Left ventricle myocardium inferior (tissue), 1 donor: ENCODE results near the gene SEPHS1. TPM values are rescaled to one million over a fixed set of nuclear protein-coding genes. Genes with fewer than 3 reads are reported as not detected.

Experiments
- DNase-seq: peaks from one replicate; pipeline ENCODE4 v3.0.0-alpha.2; 2020
- H3K27ac ChIP-seq: fragments of 200-600 bp; replicated peaks from 2 replicates; pipeline ENCODE4 v1.8.0; 2021
- H3K27me3 ChIP-seq: fragments of 200-600 bp; 2 replicates; pipeline ENCODE4 v1.8.0; 2021; ENCODE audit warnings: low read depth
- H3K36me3 ChIP-seq: fragments of 200-600 bp; 2 replicates; pipeline ENCODE4 v1.8.0; 2021
- H3K4me1 ChIP-seq: fragments of 200-600 bp; 2 replicates; pipeline ENCODE4 v1.8.0; 2021
- H3K4me3 ChIP-seq: fragments of 200-600 bp; 2 replicates; pipeline ENCODE4 v1.8.0; 2021; ENCODE audit warnings: mild to moderate bottlenecking, moderate library complexity
- H3K9me3 ChIP-seq: fragments of 200-600 bp; replicated peaks from 2 replicates; pipeline ENCODE4 v1.8.0; 2021
- CTCF ChIP-seq: fragments of 200-600 bp; IDR thresholded peaks from 2 replicates; pipeline ENCODE4 v1.8.0; 2021; ENCODE audit warnings: antibody characterized with exemption, mild to moderate bottlenecking, borderline replicate concordance
- intact Hi-C: fragments of 100-400 bp; cut with micrococcal nuclease; formaldehyde crosslinking; loops from one replicate; pipeline ENCODE4 v1.11.0; 2022
- total RNA-seq: library from RNA; stranded (reverse); fragmentation: NEBNext Ultra II Directional; extraction: Animal tissue kit (Norgen Biotek cat#: 25700); gene quantifications from one replicate; pipeline ENCODE4 v1.2.1, GENCODE V29; 2021
- donor health status: DM: no; HTN: yes; CAD: no; lungs with severe emphysema.

SEPHS1 gene
- total RNA-seq, 1 donor from 2014 or later = 26.0 TPM

DNA sequence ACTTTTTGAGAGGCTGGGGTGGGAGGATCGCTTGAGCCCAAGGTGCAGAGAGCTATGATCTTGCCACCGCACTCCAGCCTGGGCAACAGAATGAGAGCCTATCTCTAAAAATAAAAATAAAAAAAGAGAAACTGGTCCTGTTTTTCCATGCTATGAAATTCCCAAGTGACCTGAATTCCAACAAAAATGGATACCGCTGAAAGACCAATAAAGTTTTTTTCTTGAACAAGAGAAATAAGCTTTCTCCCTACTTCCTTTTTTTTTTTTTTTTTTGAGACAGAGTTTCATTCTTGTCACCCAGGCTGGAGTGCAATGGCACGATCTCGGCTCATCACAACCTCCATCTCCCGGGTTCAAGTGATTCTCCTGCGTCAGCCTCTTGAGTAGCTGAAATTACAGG lies 12.5 kb upstream of the SEPHS1 start:
- Histone ChIP-seq H3K27me3 (peaks cover 16% of the 10 kb centered on the region), H3K9me3 (no peaks in the 10 kb centered on the region), H3K27ac (no peak overlapping the region), H3K4me3 (no peak overlapping the region), H3K4me1 (no peaks in the 10 kb centered on the region), H3K36me3 (no peaks in the 10 kb centered on the region)
- TF ChIP-seq CTCF = no peak
- DNase-seq = no peak
- intact Hi-C loops = no loop called here

GRCh38 chr10:13356392-13356791 lies 8.3 kb upstream of the SEPHS1 start:
- Histone ChIP-seq H3K4me3 (no peak overlapping the region), H3K36me3 (no peaks in the 10 kb centered on the region), H3K27me3 (peaks cover 46% of the 10 kb centered on the region), H3K9me3 (no peaks in the 10 kb centered on the region), H3K4me1 (no peaks in the 10 kb centered on the region), H3K27ac (no peak overlapping the region)
- DNase-seq = no peak
- intact Hi-C loops = no loop called here
- no peak for TF ChIP-seq CTCF

- peaks cover 50% of the 10 kb centered on the region for H3K27me3 ChIP-seq
- H3K4me1 ChIP-seq = peaks cover 7% of the 10 kb centered on the region
- H3K27ac ChIP-seq = no peak overlapping the region
- no peaks in the 10 kb centered on the region for H3K9me3 ChIP-seq
- no peak for DNase-seq
- intact Hi-C loops = no loop called here
- H3K36me3 ChIP-seq = no peaks in the 10 kb centered on the region
- H3K4me3 ChIP-seq = no peak overlapping the region
- no peak for TF ChIP-seq CTCF
Observed at GRCh38 chr10:13354783-13355182, 6.7 kb upstream of the SEPHS1 start.

- intact Hi-C loops = no loop called here
- no peaks in the 10 kb centered on the region for H3K36me3 ChIP-seq
- no peak overlapping the region for H3K27ac ChIP-seq
- TF ChIP-seq CTCF = peak; percentile 44
- no peak for DNase-seq
- peaks cover 23% of the 10 kb centered on the region for H3K4me1 ChIP-seq
- H3K9me3 ChIP-seq = no peaks in the 10 kb centered on the region
- no peak overlapping the region for H3K4me3 ChIP-seq
- peaks cover 50% of the 10 kb centered on the region for H3K27me3 ChIP-seq
Observed at GRCh38 chr10:13352519-13352918, 4.4 kb upstream of the SEPHS1 start.

DNA sequence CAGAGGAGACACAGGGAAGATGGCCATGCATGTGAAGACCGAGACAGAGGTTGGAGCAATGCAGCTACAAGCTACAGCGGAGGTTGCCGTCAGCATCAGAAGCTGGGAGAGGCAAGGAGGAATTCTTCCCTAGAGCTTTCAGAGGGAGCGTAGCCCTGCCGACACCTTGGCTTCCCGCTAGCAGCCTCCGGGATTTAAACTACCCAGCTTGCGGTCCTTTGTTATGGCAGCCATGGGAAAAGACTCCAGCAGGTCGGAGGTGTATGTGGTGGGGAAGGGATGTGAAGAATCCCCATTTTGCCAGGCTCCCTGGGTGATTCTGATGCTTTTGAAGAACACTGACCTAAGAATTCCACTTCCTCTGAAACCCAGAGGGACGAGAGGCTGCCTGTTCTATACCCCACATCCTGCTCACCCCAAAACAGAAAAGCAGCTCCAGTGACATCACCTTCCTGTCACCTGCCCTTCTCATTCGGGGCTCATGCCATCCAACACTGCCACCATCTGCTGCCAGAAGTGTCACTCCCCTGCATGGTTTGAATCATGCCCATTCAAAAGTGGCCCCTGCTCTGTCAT lies 3.3 kb upstream of the SEPHS1 start:
- no peak for TF ChIP-seq CTCF
- H3K27ac ChIP-seq = no peak overlapping the region
- no peak overlapping the region for H3K4me3 ChIP-seq
- intact Hi-C loops = no loop called here
- H3K9me3 ChIP-seq = no peaks in the 10 kb centered on the region
- peaks cover 31% of the 10 kb centered on the region for H3K4me1 ChIP-seq
- peaks cover 50% of the 10 kb centered on the region for H3K27me3 ChIP-seq
- no peak for DNase-seq
- no peaks in the 10 kb centered on the region for H3K36me3 ChIP-seq
